ENCODE measurements around the gene TMEM14C. TPM values are rescaled to one million over a fixed set of nuclear protein-coding genes. Genes with fewer than 3 reads are reported as not detected.
"Not testable (repeated sequence)": the region's sequence is repeated elsewhere in the genome, so short reads cannot be mapped to it uniquely, and the experiment has no call there.

Gene TMEM14C
- total RNA-seq, 1 donor: 156 TPM

DNA sequence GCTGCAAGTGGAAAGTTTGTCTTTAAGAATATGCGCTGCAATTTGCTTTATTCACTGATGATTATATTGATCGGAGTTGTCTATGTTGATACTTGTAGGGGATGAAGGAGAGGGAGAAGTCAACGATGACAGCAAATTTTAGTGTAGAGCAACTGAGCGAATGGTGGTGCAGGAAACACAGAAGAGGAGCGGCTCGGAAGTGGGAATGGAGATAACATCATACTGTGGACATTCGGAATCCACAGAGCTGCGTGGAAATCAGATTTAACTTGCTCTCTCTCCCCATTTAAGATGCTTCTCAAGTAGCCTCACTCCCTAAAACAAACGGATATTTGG lies 24.0 kb downstream of the TMEM14C start:
- H3K4me3 ChIP-seq (ENCODE audit: low read depth, low read length): peak overlapping the region; percentile 90
- TF ChIP-seq, protein P1, sequence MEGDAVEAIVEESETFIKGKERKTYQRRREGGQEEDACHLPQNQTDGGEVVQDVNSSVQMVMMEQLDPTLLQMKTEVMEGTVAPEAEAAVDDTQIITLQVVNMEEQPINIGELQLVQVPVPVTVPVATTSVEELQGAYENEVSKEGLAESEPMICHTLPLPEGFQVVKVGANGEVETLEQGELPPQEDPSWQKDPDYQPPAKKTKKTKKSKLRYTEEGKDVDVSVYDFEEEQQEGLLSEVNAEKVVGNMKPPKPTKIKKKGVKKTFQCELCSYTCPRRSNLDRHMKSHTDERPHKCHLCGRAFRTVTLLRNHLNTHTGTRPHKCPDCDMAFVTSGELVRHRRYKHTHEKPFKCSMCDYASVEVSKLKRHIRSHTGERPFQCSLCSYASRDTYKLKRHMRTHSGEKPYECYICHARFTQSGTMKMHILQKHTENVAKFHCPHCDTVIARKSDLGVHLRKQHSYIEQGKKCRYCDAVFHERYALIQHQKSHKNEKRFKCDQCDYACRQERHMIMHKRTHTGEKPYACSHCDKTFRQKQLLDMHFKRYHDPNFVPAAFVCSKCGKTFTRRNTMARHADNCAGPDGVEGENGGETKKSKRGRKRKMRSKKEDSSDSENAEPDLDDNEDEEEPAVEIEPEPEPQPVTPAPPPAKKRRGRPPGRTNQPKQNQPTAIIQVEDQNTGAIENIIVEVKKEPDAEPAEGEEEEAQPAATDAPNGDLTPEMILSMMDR (IDR thresholded peaks at IDR 0.05; ENCODE audit: insufficient read depth, low read length): no peak
- DNase-seq (ENCODE audit: low read depth): no peak

GRCh38 chr6:10747251-10747972 lies 24.5 kb downstream of the TMEM14C start, which contains the start of gene TMEM14B:
Gene TMEM14B, plus strand, starts transcription at chr6:10747805. Its CDS starts 1,441 bp downstream, at chr6:10749246.
- peak; percentile 95 for DNase-seq (ENCODE audit: low read depth)
- TF ChIP-seq, protein P1 (IDR thresholded peaks at IDR 0.05; ENCODE audit: insufficient read depth, low read length): no peak
- H3K4me3 ChIP-seq (ENCODE audit: low read depth, low read length): peak within 1 kb of the TSS; percentile 90

DNA sequence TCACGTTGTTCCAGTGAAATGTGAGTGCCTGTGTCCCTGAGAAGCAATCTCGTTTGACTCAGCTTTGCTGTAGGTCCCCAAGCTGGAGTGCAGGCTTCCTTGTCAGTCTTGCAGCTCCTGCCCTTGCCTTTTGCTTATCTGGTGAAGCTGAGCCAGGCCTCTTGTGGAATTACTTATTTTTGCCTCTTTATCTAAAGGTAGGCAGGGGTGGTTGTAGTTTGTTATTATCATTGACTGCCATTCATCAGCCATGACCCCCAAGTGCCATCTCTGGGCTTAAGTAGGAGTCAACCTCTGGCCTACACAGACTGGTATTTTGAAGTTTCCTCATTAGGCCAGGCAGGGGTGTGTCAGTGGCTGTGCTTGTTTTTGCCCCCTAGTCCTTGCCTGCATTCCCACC lies 26.9 kb downstream of the TMEM14C start:
- no peak for DNase-seq (ENCODE audit: low read depth)
- TF ChIP-seq, protein P1 (IDR thresholded peaks at IDR 0.05; ENCODE audit: insufficient read depth, low read length): no peak
- no peak overlapping the region for H3K4me3 ChIP-seq (ENCODE audit: low read depth, low read length)

DNA sequence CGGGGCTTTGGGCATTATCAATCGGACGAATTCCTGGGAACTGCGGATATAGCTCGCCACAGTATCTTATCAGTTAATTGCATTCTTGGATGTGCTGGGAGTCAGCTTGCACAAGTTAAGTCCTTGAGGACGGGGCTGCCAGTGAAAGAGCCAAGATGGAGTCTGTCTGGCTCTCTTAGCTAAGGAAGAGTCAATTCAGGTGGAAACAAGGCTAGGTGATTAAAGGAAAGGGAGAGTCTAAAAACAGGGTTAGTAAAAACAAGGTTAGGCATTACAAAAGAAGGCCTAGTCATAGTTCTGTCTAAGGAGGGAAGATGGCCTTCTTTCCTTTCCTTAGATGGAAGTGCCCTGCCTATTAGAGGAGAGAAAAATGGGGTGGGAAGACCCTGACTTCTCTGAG lies 27.7 kb downstream of the TMEM14C start:
- not testable (repeated sequence) for H3K4me3 ChIP-seq (ENCODE audit: low read depth, low read length); DNase-seq (ENCODE audit: low read depth)

DNA sequence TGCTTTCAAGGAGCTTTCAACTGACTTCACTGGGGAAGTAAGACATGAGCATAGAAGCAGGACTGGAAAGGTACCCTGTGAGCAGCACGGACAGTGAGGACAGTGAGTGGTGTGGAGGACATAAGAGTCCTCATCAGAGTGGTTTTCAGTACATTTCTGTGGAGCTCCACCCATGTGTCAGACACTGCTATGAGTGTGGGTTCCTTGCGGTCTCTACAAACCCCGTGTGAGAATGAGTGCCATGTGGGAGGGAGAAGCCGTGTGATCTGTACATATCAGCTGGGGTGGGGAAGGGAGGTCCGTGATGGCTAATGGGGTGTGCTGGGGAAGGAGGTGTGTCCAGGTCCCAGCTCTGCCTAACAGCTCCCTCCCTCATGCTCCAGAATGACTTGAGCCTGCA lies 28.9 kb downstream of the TMEM14C start:
- not testable (repeated sequence) for H3K4me3 ChIP-seq (ENCODE audit: low read depth, low read length); DNase-seq (ENCODE audit: low read depth)

- TF ChIP-seq, protein P1 (IDR thresholded peaks at IDR 0.05; ENCODE audit: insufficient read depth, low read length): no peak
- DNase-seq (ENCODE audit: low read depth): no peak
- no peak overlapping the region for H3K4me3 ChIP-seq (ENCODE audit: low read depth, low read length)
Measured at GRCh38 chr6:10756085-10756484, 33.2 kb downstream of the TMEM14C start.

GRCh38 chr6:10759312-10759839 lies 36.5 kb downstream of the TMEM14C start:
- TF ChIP-seq, protein P1 (IDR thresholded peaks at IDR 0.05; ENCODE audit: insufficient read depth, low read length): peak; percentile 72
- DNase-seq (ENCODE audit: low read depth): peak; percentile 93
- H3K4me3 ChIP-seq (ENCODE audit: low read depth, low read length): no peak overlapping the region

DNA sequence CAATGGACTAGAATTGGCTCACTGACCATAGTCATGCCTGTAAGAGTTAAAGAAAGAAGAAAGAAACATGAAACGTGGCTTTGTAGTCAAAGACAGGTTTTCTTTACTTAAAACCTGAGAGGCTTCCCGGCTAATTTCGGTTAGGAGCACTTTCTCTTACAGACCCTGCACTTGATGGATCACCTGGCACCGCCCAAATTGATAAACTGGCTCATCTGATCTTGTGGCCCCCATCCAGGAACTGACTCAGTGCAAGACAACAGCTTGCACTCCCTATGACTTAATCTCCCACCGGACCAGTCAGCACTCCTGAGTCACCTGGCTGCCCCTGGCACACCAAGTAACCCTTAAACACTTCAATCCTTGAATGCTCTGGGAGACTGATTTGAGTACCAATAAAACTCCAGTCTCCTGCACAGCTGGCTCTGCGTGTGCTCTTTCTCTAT lies 37.0 kb downstream of the TMEM14C start:
- H3K4me3 ChIP-seq (ENCODE audit: low read depth, low read length): no peak overlapping the region
- peak; percentile 83 for DNase-seq (ENCODE audit: low read depth)
- TF ChIP-seq, protein P1 (IDR thresholded peaks at IDR 0.05; ENCODE audit: insufficient read depth, low read length): no peak
